Bronchial epithelial cell (primary cell): Measurements from ENCODE around the gene PHYHIPL. TPM values are rescaled to one million over a fixed set of nuclear protein-coding genes. Genes with fewer than 3 reads are reported as not detected.
"Not testable (repeated sequence)": the region's sequence is repeated elsewhere in the genome, so short reads cannot be mapped to it uniquely, and the experiment has no call there.

Source experiments
- DNase-seq: peaks from one replicate; pipeline ENCODE4 v3.0.0-alpha.2; 2010; ENCODE audit warnings: low read depth
- FAIRE-seq: peaks from 2 replicates; lab custom pipeline; 2011; peaks lifted over from hg19 to GRCh38; lab: Jason Lieb, UNC
- H3K27me3 ChIP-seq: 2 replicates; pipeline ENCODE4 v1.5.1; 2011; ENCODE audit warnings: low read length; ENCODE audit not compliant: control insufficient read depth, insufficient read depth
- H3K36me3 ChIP-seq: 2 replicates; pipeline ENCODE4 v1.5.1; 2011; ENCODE audit warnings: low read length; ENCODE audit not compliant: control insufficient read depth, insufficient read depth
- H3K4me3 ChIP-seq: 2 replicates; pipeline ENCODE4 v1.5.1; 2011; ENCODE audit warnings: mild to moderate bottlenecking, low read depth, low read length, control low read depth
- total RNA-seq: library from RNA; depleted of rRNA; stranded (reverse); fragments of >200 nt; gene quantifications from 2 replicates; pipeline ENCODE4 v1.2.1, GENCODE V29; 2014
- TF ChIP-seq, protein P1 (sequence below): IDR thresholded peaks from 2 replicates; pipeline ENCODE4 v1.5.1; 2011; ENCODE audit warnings: mild to moderate bottlenecking, moderate library complexity, low read length, control low read depth, inconsistent platforms; ENCODE audit not compliant: insufficient read depth, severe bottlenecking

PHYHIPL gene
- total RNA-seq, 1 donor from 2014 or later: not detected

DNA sequence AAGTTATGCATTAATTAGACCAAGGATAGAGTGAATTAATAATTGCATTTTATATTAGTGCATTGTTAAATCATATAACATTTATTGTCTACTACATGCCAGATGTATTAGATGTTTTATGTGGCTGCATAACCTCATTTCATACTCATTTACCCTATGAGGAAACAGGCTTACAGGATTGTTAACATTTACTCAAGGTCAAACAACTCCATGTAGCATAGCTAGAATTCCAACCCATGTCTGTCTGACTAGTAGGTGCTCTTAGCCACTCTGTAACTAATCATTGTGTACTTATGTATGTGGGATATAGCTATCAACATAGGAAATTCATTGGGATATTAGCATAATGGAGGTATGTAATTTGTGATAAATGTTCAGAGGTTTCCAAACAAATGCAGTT, 46.3 kb downstream of the PHYHIPL start:
- DNase-seq: no peak
- no peaks in the 10 kb centered on the region for H3K27me3 ChIP-seq

DNA sequence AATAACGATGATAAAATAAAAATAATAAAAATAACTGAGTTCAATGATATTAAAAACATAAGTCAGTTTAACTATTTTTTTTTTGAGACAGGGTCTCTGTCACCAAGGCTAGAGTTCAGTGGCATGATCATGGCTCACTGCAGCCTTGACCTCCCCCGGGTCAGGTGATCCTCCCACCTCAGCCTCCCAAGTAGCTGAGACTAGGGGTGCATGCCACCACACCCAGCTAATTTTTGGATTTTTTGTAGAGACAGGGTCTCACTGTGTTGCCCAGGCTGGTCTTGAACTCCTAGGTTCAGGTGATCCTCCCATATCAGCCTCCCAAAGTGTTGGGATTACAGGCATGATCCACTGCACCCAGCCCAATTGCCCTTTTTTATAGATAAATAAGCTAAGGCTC, 47.2 kb downstream of the PHYHIPL start:
- H3K4me3 ChIP-seq, FAIRE-seq, DNase-seq, H3K27me3 ChIP-seq, H3K36me3 ChIP-seq: not testable (repeated sequence)

More for the DNA sequence above, 46.3 kb downstream of the PHYHIPL start:
- FAIRE-seq: no peak
- no peak overlapping the region for H3K4me3 ChIP-seq
- TF ChIP-seq, protein P1, sequence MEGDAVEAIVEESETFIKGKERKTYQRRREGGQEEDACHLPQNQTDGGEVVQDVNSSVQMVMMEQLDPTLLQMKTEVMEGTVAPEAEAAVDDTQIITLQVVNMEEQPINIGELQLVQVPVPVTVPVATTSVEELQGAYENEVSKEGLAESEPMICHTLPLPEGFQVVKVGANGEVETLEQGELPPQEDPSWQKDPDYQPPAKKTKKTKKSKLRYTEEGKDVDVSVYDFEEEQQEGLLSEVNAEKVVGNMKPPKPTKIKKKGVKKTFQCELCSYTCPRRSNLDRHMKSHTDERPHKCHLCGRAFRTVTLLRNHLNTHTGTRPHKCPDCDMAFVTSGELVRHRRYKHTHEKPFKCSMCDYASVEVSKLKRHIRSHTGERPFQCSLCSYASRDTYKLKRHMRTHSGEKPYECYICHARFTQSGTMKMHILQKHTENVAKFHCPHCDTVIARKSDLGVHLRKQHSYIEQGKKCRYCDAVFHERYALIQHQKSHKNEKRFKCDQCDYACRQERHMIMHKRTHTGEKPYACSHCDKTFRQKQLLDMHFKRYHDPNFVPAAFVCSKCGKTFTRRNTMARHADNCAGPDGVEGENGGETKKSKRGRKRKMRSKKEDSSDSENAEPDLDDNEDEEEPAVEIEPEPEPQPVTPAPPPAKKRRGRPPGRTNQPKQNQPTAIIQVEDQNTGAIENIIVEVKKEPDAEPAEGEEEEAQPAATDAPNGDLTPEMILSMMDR: no peak
- no peaks in the 10 kb centered on the region for H3K36me3 ChIP-seq

DNA sequence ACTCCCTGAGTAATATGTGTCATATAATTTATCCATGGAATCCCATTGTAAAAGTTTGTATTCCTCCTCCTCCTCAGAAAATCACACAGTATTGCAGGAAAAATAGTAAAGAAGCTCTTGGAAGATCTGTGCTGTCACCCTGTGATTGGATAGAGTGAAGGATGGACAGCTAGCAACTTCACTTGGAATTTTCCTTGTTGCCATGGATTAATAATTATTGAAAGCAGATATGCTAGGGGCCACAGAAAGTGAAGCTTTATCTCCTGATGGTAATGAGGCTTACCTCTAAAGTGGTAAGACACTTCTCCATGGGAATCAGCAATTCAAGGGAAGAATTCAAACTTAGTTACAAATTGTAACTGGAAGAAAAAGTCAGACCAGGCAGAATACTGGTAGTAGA, 48.8 kb downstream of the PHYHIPL start:
- no peak overlapping the region for H3K4me3 ChIP-seq
- H3K36me3 ChIP-seq: no peaks in the 10 kb centered on the region
- H3K27me3 ChIP-seq: no peaks in the 10 kb centered on the region
- DNase-seq (no peak), FAIRE-seq (no peak)
- TF ChIP-seq, protein P1: no peak

DNA sequence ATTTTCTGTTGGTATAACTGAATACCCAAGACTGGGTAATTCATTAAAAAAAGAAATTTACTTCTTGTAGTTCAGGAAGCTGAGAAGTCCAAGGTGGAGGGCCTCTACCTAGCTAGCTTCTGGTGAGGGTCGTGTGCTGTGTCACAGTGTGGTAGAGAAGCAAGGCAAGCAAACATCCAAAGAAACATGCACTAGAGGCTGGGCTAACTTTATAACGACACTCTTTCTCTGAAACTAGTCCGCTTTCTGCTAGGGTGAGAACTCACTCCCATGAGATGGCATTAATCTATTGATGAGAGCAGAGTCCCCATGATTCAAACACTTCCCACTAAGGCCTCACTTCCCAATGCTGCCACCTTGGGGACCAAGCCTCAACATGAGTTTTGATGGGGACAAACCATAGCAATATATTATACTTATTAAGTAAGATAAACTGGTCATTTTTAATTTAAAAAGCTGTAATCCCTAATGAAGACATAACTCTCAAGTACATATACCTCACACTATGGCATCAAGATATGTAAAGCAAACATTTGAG, 50.8 kb downstream of the PHYHIPL start:
- TF ChIP-seq, protein P1: no peak
- H3K27me3 ChIP-seq: no peaks in the 10 kb centered on the region
- FAIRE-seq (no peak), DNase-seq (no peak)
- no peaks in the 10 kb centered on the region for H3K36me3 ChIP-seq
- no peak overlapping the region for H3K4me3 ChIP-seq

DNA sequence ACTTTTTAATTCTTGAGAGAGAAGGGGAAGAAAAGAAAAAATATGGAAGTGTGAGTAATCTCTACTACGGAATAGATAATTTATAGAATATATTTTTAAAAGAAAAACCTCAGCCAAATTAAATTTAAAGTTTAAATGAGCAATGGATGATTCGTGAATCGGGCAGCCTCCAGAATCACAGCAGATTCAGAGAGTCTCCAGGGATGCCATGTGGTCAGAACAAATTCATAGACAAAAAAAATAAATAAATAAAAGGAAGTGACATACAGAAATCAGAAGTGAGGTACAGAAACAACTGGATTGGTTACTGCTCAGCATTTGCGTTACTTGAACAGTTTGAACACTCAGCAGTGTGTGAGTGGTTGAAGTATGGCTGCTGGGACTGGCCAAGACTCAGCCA, 53.0 kb downstream of the PHYHIPL start:
- DNase-seq (no peak), FAIRE-seq (no peak)
- Histone ChIP-seq H3K27me3 (no peaks in the 10 kb centered on the region), H3K36me3 (no peaks in the 10 kb centered on the region), H3K4me3 (no peak overlapping the region)
- TF ChIP-seq, protein P1: no peak

DNA sequence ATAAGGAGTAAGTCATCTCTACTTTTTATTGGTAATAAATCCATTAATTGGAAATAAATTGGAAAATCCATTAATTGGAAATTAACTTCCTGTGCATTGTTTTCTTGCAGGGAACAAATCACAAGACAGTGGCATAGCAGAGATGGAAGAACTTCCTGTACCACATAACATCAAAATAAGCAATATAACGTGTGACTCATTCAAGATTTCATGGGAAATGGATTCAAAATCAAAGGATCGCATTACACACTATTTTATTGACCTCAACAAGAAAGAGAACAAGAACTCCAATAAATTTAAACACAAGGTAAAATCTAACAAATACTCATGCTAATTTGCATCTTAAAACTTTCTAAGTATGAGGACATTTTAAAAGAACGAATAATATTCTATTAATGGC, 57.8 kb downstream of the PHYHIPL start:
- FAIRE-seq: no peak
- TF ChIP-seq, protein P1: no peak
- DNase-seq: no peak
- no peak overlapping the region for H3K4me3 ChIP-seq
- H3K27me3 ChIP-seq: no peaks in the 10 kb centered on the region
- H3K36me3 ChIP-seq: no peaks in the 10 kb centered on the region
